Liver (tissue), 9 donors: Measurements from ENCODE around the gene GRWD1. TPM values are rescaled to one million over a fixed set of nuclear protein-coding genes. Genes with fewer than 3 reads are reported as not detected.
A peak's percentile ranks its signal among the peaks of the same experiment; 100 is the strongest.

Experiments
- DNase-seq: peaks from one replicate; pipeline ENCODE4 v3.0.0-alpha.2; 2017; ENCODE audit warnings: low spot score
- H3K27ac ChIP-seq, 2 donors: one replicate each; pipeline ENCODE4 v1.7.0; 2013; ENCODE audit warnings: inconsistent platforms in 2 of 2, low read length in 2 of 2, control low read depth in 1 of 2, low read depth in 1 of 2, mild to moderate bottlenecking in 1 of 2
- H3K27me3 ChIP-seq, 4 donors: one replicate each; pipeline versions ENCODE4 v1.6.1 to v1.7.0; 2013; ENCODE audit warnings: low read length in 3 of 4, inconsistent platforms in 1 of 4, mild to moderate bottlenecking in 1 of 4, moderate library complexity in 1 of 4; ENCODE audit not compliant: control insufficient read depth in 4 of 4, insufficient read depth in 4 of 4
- H3K36me3 ChIP-seq, 4 donors: one replicate each; pipeline versions ENCODE4 v1.6.1 to v1.7.0; 2013; ENCODE audit warnings: low read length in 3 of 4, mild to moderate bottlenecking in 3 of 4, low read depth in 1 of 4, moderate library complexity in 1 of 4; ENCODE audit not compliant: control insufficient read depth in 4 of 4, insufficient read depth in 3 of 4
- H3K4me1 ChIP-seq, 4 donors: one replicate each; pipeline versions ENCODE4 v1.6.1 to v1.7.0; 2013; ENCODE audit warnings: low read length in 3 of 4, mild to moderate bottlenecking in 3 of 4, moderate library complexity in 1 of 4; ENCODE audit not compliant: control insufficient read depth in 4 of 4, insufficient read depth in 4 of 4
- H3K4me3 ChIP-seq, 3 donors: one replicate each; pipeline versions ENCODE4 v1.6.1 to v1.7.0; 2013; ENCODE audit warnings: low read length in 3 of 3, control low read depth in 1 of 3, low read depth in 1 of 3, mild to moderate bottlenecking in 1 of 3
- H3K9ac ChIP-seq, 2 donors: one replicate each; pipeline ENCODE4 v1.7.0; 2013; ENCODE audit warnings: low read length in 2 of 2, mild to moderate bottlenecking in 2 of 2, moderate library complexity in 2 of 2, control low read depth in 1 of 2, low read depth in 1 of 2
- H3K9me3 ChIP-seq, 4 donors: one replicate each; pipeline versions ENCODE4 v1.6.1 to v1.7.0; 2013; ENCODE audit warnings: low read length in 3 of 4; ENCODE audit not compliant: control insufficient read depth in 4 of 4
- FOXA1 ChIP-seq: IDR thresholded peaks from 2 replicates; pipeline ENCODE4 v1.6.1; 2016; ENCODE audit warnings: antibody characterized with exemption
- FOXA2 ChIP-seq: IDR thresholded peaks from 2 replicates; pipeline ENCODE4 v1.6.1; 2016; ENCODE audit warnings: antibody characterized with exemption
- HNF4G ChIP-seq: IDR thresholded peaks from 2 replicates; pipeline ENCODE4 v1.6.1; 2016; ENCODE audit warnings: antibody characterized with exemption
- RXRA ChIP-seq, 2 donors: IDR thresholded peaks; 2 replicates each; pipeline ENCODE4 v1.6.1; 2017 to 2018; ENCODE audit warnings: antibody characterized with exemption in 2 of 2, mild to moderate bottlenecking in 1 of 2
- SP1 ChIP-seq: IDR thresholded peaks from 2 replicates; pipeline ENCODE4 v1.6.1; 2018; ENCODE audit warnings: antibody characterized with exemption, mild to moderate bottlenecking
- TAF1 ChIP-seq: conservative IDR thresholded peaks from 2 replicates; pipeline ENCODE4 v1.6.1; 2016; ENCODE audit warnings: antibody characterized with exemption, mild to moderate bottlenecking
- YY1 ChIP-seq: IDR thresholded peaks from 2 replicates; pipeline ENCODE4 v1.6.1; 2016; ENCODE audit warnings: antibody characterized with exemption, mild to moderate bottlenecking
- WGBS: extraction: QIAGEN DNeasy Blood & Tissue Kit; methylation state at CpG from one replicate; pipeline ENCODE4 v1.1.7; 2013; 5-methylcytosine and 5-hydroxymethylcytosine counted together
- polyA plus RNA-seq, 2 donors: library from polyadenylated mRNA; stranded (reverse) in 1 of 2; unstranded in 1 of 2; fragments of 200-250 nt in 1 of 2; fragments of >200 nt in 1 of 2; fragmentation: Nextera tagmentation in 1 of 2; extraction: Ambion mirVana in 1 of 2; gene quantifications; one replicate each; pipeline versions ENCODE4 v1.2.1 to v1.2.3, GENCODE V29; 2013 to 2015
- total RNA-seq, 2 donors: library from RNA; depleted of rRNA; stranded (reverse); fragments of >200 nt; gene quantifications; one replicate each; pipeline ENCODE4 v1.2.3, GENCODE V29; 2014
- TF ChIP-seq, protein P1 (sequence below): IDR thresholded peaks from 2 replicates; pipeline ENCODE4 v1.6.1; 2016; ENCODE audit warnings: antibody characterized with exemption
- TF ChIP-seq, protein P2 (sequence below): IDR thresholded peaks from 2 replicates; pipeline ENCODE4 v1.6.1; 2016; ENCODE audit warnings: antibody characterized with exemption, mild to moderate bottlenecking
- TF ChIP-seq, protein P3 (sequence below): IDR thresholded peaks from 2 replicates; pipeline ENCODE4 v1.6.1; 2016; ENCODE audit warnings: antibody characterized with exemption
- TF ChIP-seq, protein P4 (sequence below): fragments of 150-350 bp; IDR thresholded peaks from 2 replicates; pipeline ENCODE4 v1.5.1; 2017; ENCODE audit warnings: improper control_type of control experiment, low read depth, low read length; ENCODE audit not compliant: missing input control
- donor health status: healthy.
- donor health status: healthy.
- donor health status: healthy.
- donor health status: healthy.
- donor health status: healthy.

The GRWD1 gene
- total and polyA plus RNA-seq, 4 donors = 7.1 to 31.7 (median 15.3) TPM

DNA sequence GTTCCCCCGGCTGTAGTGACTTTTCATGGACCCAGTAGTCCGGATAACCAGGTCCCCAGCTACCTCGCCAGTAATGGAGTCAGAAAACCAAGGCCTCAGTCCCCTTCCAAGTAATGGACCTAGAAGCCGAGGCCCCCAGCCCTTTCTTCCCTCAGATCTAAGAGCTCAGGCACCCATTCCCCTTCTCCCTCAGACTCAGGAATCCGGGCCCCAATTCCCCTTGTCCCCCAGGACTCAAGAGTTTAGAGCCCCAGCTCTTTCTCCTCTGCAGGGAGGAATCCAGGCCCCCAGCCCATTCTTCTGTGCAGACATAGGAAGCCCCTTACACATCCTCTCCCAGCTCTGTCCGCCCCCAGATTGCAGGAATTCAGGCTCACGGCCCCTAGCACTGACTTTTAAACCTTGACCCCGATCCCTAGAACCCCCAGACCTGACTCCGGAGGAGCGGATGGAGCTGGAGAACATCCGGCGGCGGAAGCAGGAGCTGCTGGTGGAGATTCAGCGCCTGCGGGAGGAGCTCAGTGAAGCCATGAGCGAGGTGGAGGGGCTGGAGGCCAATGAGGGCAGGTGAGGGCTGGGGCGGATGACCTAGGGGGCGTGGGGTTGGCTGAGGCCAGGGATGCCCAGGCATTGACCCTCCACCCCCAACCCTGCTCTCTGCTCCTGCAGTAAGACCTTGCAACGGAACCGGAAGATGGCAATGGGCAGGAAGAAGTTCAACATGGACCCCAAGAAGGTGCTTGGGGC, 24.3 kb downstream of the GRWD1 start:
- no peak for DNase-seq
- Histone ChIP-seq H3K27me3 (no peaks in the 10 kb centered on the region), H3K27ac (peak overlapping the region in 1 of 2 donors; percentile 79), H3K36me3 (peaks cover 9 to 27% (median 13%) of the 10 kb centered on the region in 4 donors), H3K9me3 (no peaks in the 10 kb centered on the region), H3K4me1 (peaks cover 4 to 26% (median 19%) of the 10 kb centered on the region in 4 donors), H3K4me3 (peak overlapping the region; percentile 71 to 89 (median 87)), H3K9ac (peak overlapping the region; percentile 24 to 61)
- WGBS = 59% methylated on average over 20 of the region's 20 CpGs
- TF ChIP-seq SP1 (no peak), TAF1 (no peak), RXRA (IDR thresholded peaks at IDR 0.05) (peak in 1 of 2 donors; percentile 36)

DNA sequence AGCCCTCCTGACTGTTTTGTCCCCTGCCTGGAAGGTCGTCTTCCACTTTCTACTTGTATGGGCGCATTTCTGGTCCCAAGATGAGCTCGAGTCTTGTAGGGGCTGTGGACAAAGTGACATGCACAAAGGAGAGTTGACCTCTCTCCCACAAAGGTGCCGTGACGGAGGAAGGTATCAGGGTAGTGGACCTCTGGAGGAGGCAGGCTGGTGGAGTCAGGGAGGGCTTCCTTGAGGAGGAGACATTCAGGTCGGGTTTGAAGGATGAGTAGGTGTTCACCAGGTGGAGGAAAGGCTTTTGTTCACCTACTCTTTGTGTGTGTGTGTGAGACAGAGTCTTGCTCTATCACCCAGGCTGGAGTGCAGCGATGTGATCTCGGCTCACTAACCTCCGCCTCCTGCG, 25.1 kb downstream of the GRWD1 start:
- no peak for DNase-seq
- peaks cover 11 to 35% (median 19%) of the 10 kb centered on the region in 4 donors for H3K36me3 ChIP-seq
- WGBS = 95% methylated on average over 10 of the region's 10 CpGs
- no peak overlapping the region for H3K4me3 ChIP-seq
- TF ChIP-seq FOXA2 (no peak), HNF4G (no peak), SP1 (no peak), FOXA1 (no peak), TAF1 (no peak), RXRA (IDR thresholded peaks at IDR 0.05) (no peak), YY1 (no peak)
- TF ChIP-seq, protein P1, sequence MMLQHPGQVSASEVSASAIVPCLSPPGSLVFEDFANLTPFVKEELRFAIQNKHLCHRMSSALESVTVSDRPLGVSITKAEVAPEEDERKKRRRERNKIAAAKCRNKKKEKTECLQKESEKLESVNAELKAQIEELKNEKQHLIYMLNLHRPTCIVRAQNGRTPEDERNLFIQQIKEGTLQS = no peak
- TF ChIP-seq, protein P2, sequence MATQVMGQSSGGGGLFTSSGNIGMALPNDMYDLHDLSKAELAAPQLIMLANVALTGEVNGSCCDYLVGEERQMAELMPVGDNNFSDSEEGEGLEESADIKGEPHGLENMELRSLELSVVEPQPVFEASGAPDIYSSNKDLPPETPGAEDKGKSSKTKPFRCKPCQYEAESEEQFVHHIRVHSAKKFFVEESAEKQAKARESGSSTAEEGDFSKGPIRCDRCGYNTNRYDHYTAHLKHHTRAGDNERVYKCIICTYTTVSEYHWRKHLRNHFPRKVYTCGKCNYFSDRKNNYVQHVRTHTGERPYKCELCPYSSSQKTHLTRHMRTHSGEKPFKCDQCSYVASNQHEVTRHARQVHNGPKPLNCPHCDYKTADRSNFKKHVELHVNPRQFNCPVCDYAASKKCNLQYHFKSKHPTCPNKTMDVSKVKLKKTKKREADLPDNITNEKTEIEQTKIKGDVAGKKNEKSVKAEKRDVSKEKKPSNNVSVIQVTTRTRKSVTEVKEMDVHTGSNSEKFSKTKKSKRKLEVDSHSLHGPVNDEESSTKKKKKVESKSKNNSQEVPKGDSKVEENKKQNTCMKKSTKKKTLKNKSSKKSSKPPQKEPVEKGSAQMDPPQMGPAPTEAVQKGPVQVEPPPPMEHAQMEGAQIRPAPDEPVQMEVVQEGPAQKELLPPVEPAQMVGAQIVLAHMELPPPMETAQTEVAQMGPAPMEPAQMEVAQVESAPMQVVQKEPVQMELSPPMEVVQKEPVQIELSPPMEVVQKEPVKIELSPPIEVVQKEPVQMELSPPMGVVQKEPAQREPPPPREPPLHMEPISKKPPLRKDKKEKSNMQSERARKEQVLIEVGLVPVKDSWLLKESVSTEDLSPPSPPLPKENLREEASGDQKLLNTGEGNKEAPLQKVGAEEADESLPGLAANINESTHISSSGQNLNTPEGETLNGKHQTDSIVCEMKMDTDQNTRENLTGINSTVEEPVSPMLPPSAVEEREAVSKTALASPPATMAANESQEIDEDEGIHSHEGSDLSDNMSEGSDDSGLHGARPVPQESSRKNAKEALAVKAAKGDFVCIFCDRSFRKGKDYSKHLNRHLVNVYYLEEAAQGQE = no peak
- TF ChIP-seq, protein P3, sequence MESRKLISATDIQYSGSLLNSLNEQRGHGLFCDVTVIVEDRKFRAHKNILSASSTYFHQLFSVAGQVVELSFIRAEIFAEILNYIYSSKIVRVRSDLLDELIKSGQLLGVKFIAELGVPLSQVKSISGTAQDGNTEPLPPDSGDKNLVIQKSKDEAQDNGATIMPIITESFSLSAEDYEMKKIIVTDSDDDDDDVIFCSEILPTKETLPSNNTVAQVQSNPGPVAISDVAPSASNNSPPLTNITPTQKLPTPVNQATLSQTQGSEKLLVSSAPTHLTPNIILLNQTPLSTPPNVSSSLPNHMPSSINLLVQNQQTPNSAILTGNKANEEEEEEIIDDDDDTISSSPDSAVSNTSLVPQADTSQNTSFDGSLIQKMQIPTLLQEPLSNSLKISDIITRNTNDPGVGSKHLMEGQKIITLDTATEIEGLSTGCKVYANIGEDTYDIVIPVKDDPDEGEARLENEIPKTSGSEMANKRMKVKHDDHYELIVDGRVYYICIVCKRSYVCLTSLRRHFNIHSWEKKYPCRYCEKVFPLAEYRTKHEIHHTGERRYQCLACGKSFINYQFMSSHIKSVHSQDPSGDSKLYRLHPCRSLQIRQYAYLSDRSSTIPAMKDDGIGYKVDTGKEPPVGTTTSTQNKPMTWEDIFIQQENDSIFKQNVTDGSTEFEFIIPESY = no peak
- TF ChIP-seq, protein P4, sequence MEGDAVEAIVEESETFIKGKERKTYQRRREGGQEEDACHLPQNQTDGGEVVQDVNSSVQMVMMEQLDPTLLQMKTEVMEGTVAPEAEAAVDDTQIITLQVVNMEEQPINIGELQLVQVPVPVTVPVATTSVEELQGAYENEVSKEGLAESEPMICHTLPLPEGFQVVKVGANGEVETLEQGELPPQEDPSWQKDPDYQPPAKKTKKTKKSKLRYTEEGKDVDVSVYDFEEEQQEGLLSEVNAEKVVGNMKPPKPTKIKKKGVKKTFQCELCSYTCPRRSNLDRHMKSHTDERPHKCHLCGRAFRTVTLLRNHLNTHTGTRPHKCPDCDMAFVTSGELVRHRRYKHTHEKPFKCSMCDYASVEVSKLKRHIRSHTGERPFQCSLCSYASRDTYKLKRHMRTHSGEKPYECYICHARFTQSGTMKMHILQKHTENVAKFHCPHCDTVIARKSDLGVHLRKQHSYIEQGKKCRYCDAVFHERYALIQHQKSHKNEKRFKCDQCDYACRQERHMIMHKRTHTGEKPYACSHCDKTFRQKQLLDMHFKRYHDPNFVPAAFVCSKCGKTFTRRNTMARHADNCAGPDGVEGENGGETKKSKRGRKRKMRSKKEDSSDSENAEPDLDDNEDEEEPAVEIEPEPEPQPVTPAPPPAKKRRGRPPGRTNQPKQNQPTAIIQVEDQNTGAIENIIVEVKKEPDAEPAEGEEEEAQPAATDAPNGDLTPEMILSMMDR = no peak
- peaks cover 4 to 26% (median 19%) of the 10 kb centered on the region in 4 donors for H3K4me1 ChIP-seq
- no peak overlapping the region for H3K27ac ChIP-seq
- H3K27me3 ChIP-seq = no peaks in the 10 kb centered on the region
- H3K9me3 ChIP-seq = no peaks in the 10 kb centered on the region
- H3K9ac ChIP-seq = no peak overlapping the region
